H1 (cell line): ENCODE data around the gene OSBPL3. TPM values are rescaled to one million over a fixed set of nuclear protein-coding genes. Genes with fewer than 3 reads are reported as not detected.

Experiments used
- CTCF ChIA-PET: fragments of 300-600 bp; sonication (Branson Sonifier 250); formaldehyde crosslinking; loops from one replicate; lab custom pipeline; 2021; ENCODE audit not compliant: partially characterized antibody; lab: Charles Lee
- POLR2A ChIA-PET: fragments of 300-600 bp; sonication (Branson Sonifier 250); formaldehyde crosslinking; loops from one replicate; lab custom pipeline; 2021; ENCODE audit warnings: inconsistent platforms; ENCODE audit not compliant: partially characterized antibody; lab: Charles Lee
- DNase-seq, 2 experiments: peaks; one replicate each; pipeline versions ENCODE4 v3.0.0 to v3.0.0-alpha.2; 2010 to 2022; ENCODE audit warnings: low spot score in 2 of 2, low read depth in 1 of 2, mixed read lengths in 1 of 2
- FAIRE-seq: peaks from 2 replicates; lab custom pipeline; 2011; peaks lifted over from hg19 to GRCh38; lab: Jason Lieb, UNC
- H2AFZ ChIP-seq: 2 replicates; pipeline ENCODE4 v1.8.1; 2012; ENCODE audit warnings: low read length, inconsistent platforms
- H2AK5ac ChIP-seq: 2 replicates; pipeline ENCODE4 v1.6.1; 2013; ENCODE audit warnings: low read depth, low read length
- H2BK120ac ChIP-seq: replicated peaks from 2 replicates; pipeline ENCODE3; 2013; ENCODE audit warnings: low read depth, low read length, inconsistent platforms
- H2BK12ac ChIP-seq: 2 replicates; pipeline ENCODE4 v1.6.1; 2013; ENCODE audit warnings: low read depth, low read length
- H2BK15ac ChIP-seq: 2 replicates; pipeline ENCODE4 v1.6.1; 2013; ENCODE audit warnings: low read length
- H2BK20ac ChIP-seq: 2 replicates; pipeline ENCODE4 v1.6.1; 2013; ENCODE audit warnings: low read length
- H2BK5ac ChIP-seq: 2 replicates; pipeline ENCODE4 v1.6.1; 2013; ENCODE audit warnings: low read depth, low read length
- H3K14ac ChIP-seq: 2 replicates; pipeline ENCODE4 v1.6.1; 2013; ENCODE audit warnings: inconsistent platforms; ENCODE audit not compliant: insufficient read length
- H3K18ac ChIP-seq: 2 replicates; pipeline ENCODE4 v1.6.1; 2013; ENCODE audit warnings: low read length; ENCODE audit errors: extremely low read depth
- H3K23ac ChIP-seq: 2 replicates; pipeline ENCODE4 v1.6.1; 2013; ENCODE audit warnings: inconsistent platforms; ENCODE audit not compliant: insufficient read length
- H3K23me2 ChIP-seq: 2 replicates; pipeline ENCODE4 v1.6.1; 2013; ENCODE audit warnings: low read depth, low read length
- H3K27ac ChIP-seq: 2 replicates; pipeline ENCODE4 v1.6.1; 2011; ENCODE audit warnings: low read depth, low read length, inconsistent platforms
- H3K27me3 ChIP-seq, 4 experiments: replicated peaks in 1 of 4; 1 replicate in 1 of 4; 2 replicates in 3 of 4; pipeline versions ENCODE4 v1.6.1 to v1.8.1; 2011 to 2013; ENCODE audit warnings: low read length in 3 of 4, mild to moderate bottlenecking in 3 of 4, inconsistent platforms in 2 of 4, mixed read lengths in 2 of 4, moderate library complexity in 1 of 4; ENCODE audit not compliant: control insufficient read depth in 3 of 4, insufficient read depth in 3 of 4; ENCODE audit errors: extremely low read depth in 1 of 4
- H3K36me3 ChIP-seq, 4 experiments: 2 replicates each; pipeline versions ENCODE4 v1.6.1 to v1.8.1; 2011 to 2013; ENCODE audit warnings: mild to moderate bottlenecking in 4 of 4, low read length in 3 of 4, moderate library complexity in 2 of 4, control low read depth in 1 of 4, inconsistent platforms in 1 of 4; ENCODE audit not compliant: insufficient read depth in 4 of 4, control insufficient read depth in 2 of 4
- H3K4ac ChIP-seq: replicated peaks from 2 replicates; pipeline ENCODE3; 2013; ENCODE audit warnings: low read length, low read depth, mixed read lengths, inconsistent platforms; ENCODE audit not compliant: insufficient read length
- H3K4me1 ChIP-seq, 4 experiments: replicated peaks in 1 of 4; 1 replicate in 1 of 4; 2 replicates in 3 of 4; pipeline versions ENCODE4 v1.6.1 to v1.8.1; 2011 to 2013; ENCODE audit warnings: low read length in 3 of 4, inconsistent platforms in 2 of 4, mixed read lengths in 1 of 4; ENCODE audit not compliant: insufficient read depth in 4 of 4, control insufficient read depth in 3 of 4
- H3K4me2 ChIP-seq, 2 experiments: 2 replicates each; pipeline versions ENCODE4 v1.6.1 to v1.8.1; 2011 to 2013; ENCODE audit warnings: low read depth in 2 of 2, low read length in 2 of 2, control low read depth in 1 of 2, inconsistent platforms in 1 of 2, mild to moderate bottlenecking in 1 of 2; ENCODE audit not compliant: insufficient read depth in 1 of 2
- H3K4me3 ChIP-seq, 4 experiments: fragments of 200-600, 300-600 bp in 1 of 4; sonication (generic), shearing (Covaris generic), sonication (Bioruptor Twin) in 1 of 4; 2 replicates each; pipeline versions ENCODE4 v1.5.1 to v1.8.1; 2011 to 2016; ENCODE audit warnings: low read length in 4 of 4, low read depth in 3 of 4, control low read depth in 2 of 4, inconsistent platforms in 2 of 4, mild to moderate bottlenecking in 2 of 4, mixed read lengths in 1 of 4, moderate library complexity in 1 of 4; ENCODE audit not compliant: insufficient read depth in 2 of 4; ENCODE audit errors: extremely low read depth in 1 of 4
- H3K56ac ChIP-seq: replicated peaks from 2 replicates; pipeline ENCODE3; 2013; ENCODE audit warnings: low read depth, mild to moderate bottlenecking, mixed read lengths, low read length, inconsistent platforms; ENCODE audit not compliant: insufficient read length
- H3K79me1 ChIP-seq: 2 replicates; pipeline ENCODE4 v1.6.1; 2013; ENCODE audit warnings: low read depth, low read length, control low read depth
- H3K79me2 ChIP-seq, 2 experiments: 2 replicates each; pipeline versions ENCODE4 v1.6.1 to v1.8.1; 2012 to 2013; ENCODE audit warnings: low read length in 2 of 2, mild to moderate bottlenecking in 2 of 2, inconsistent platforms in 1 of 2; ENCODE audit not compliant: insufficient read depth in 2 of 2, control insufficient read depth in 1 of 2
- H3K9ac ChIP-seq, 4 experiments: replicated peaks in 1 of 4; 1 replicate in 1 of 4; 2 replicates in 3 of 4; pipeline versions ENCODE4 v1.6.1 to v1.8.1; 2011 to 2013; ENCODE audit warnings: low read depth in 3 of 4, low read length in 3 of 4, control low read depth in 2 of 4, mild to moderate bottlenecking in 2 of 4, moderate library complexity in 2 of 4, inconsistent platforms in 1 of 4; ENCODE audit errors: extremely low read depth in 1 of 4
- H3K9me3 ChIP-seq, 2 experiments: 2 replicates each; pipeline versions ENCODE4 v1.6.1 to v1.8.1; 2012 to 2013; ENCODE audit warnings: mild to moderate bottlenecking in 2 of 2, moderate library complexity in 2 of 2, control low read depth in 1 of 2, inconsistent platforms in 1 of 2, low read depth in 1 of 2, low read length in 1 of 2, mixed read lengths in 1 of 2; ENCODE audit not compliant: insufficient read depth in 2 of 2
- H4K20me1 ChIP-seq, 2 experiments: replicated peaks in 1 of 2; 2 replicates each; pipeline versions ENCODE3 to v1.8.1; 2011 to 2013; ENCODE audit warnings: inconsistent platforms in 2 of 2, low read length in 2 of 2, mild to moderate bottlenecking in 1 of 2; ENCODE audit not compliant: insufficient read depth in 2 of 2, control insufficient read depth in 1 of 2
- H4K5ac ChIP-seq: 2 replicates; pipeline ENCODE4 v1.6.1; 2013; ENCODE audit warnings: low read length, low read depth, mixed read lengths, inconsistent platforms; ENCODE audit not compliant: insufficient read length
- H4K8ac ChIP-seq: 2 replicates; pipeline ENCODE4 v1.8.0; 2013; ENCODE audit warnings: mild to moderate bottlenecking, moderate library complexity, low read length, inconsistent platforms; ENCODE audit not compliant: insufficient read depth; ENCODE audit errors: extremely low read depth
- H4K91ac ChIP-seq: replicated peaks from 2 replicates; pipeline ENCODE3; 2013; ENCODE audit warnings: low read length, mixed read lengths, inconsistent platforms; ENCODE audit not compliant: insufficient read length
- BCL11A ChIP-seq, 2 experiments: IDR thresholded peaks; one replicate each; pipeline ENCODE4 v1.6.1; 2011; ENCODE audit warnings: low read depth in 2 of 2, low read length in 2 of 2, mild to moderate bottlenecking in 2 of 2
- CREB1 ChIP-seq: IDR thresholded peaks from 2 replicates; pipeline ENCODE4 v1.6.1; 2012; ENCODE audit warnings: inconsistent platforms
- HDAC2 ChIP-seq, 2 experiments: fragments of 300-600 bp in 1 of 2; sonication (generic) in 1 of 2; IDR thresholded peaks; 2 replicates each; pipeline ENCODE4 v1.6.1; 2011 to 2012; ENCODE audit warnings: low read depth in 2 of 2, low read length in 2 of 2, mild to moderate bottlenecking in 2 of 2, moderate library complexity in 2 of 2, borderline replicate concordance in 1 of 2, inconsistent platforms in 1 of 2
- JUND ChIP-seq: IDR thresholded peaks from 2 replicates; pipeline ENCODE4 v1.6.1; 2011; ENCODE audit warnings: mild to moderate bottlenecking, improper control_type of control experiment, low read length
- KDM1A ChIP-seq: fragments of 200-600, 300-600 bp; sonication (generic); IDR thresholded peaks from 2 replicates; pipeline ENCODE4 v1.7.1; 2016; ENCODE audit warnings: mild to moderate bottlenecking, low read length, borderline replicate concordance
- POLR2AphosphoS5 ChIP-seq: IDR thresholded peaks from 2 replicates; pipeline ENCODE4 v1.6.1; 2011; ENCODE audit warnings: low read depth, low read length
- SAP30 ChIP-seq: fragments of 300-600 bp; sonication (generic); IDR thresholded peaks from 2 replicates; pipeline ENCODE4 v1.7.1; 2012; ENCODE audit warnings: low read length, moderate library complexity, mild to moderate bottlenecking, inconsistent platforms; ENCODE audit not compliant: insufficient read depth, insufficient replicate concordance
- SIN3A ChIP-seq, 2 experiments: IDR thresholded peaks in 1 of 2; conservative IDR thresholded peaks in 1 of 2; 2 replicates each; pipeline ENCODE4 v1.6.1; 2011 to 2012; ENCODE audit warnings: low read length in 2 of 2, improper control_type of control experiment in 1 of 2, low read depth in 1 of 2, mild to moderate bottlenecking in 1 of 2
- SRF ChIP-seq: IDR thresholded peaks from 2 replicates; pipeline ENCODE4 v1.6.1; 2011; ENCODE audit warnings: mild to moderate bottlenecking, low read depth, low read length, moderate library complexity
- TBP ChIP-seq: IDR thresholded peaks from 2 replicates; pipeline ENCODE4 v1.6.1; 2011; ENCODE audit warnings: low read depth, low read length, improper control_type of control experiment
- TCF12 ChIP-seq: IDR thresholded peaks from 2 replicates; pipeline ENCODE4 v1.6.1; 2011; ENCODE audit warnings: low read depth, mild to moderate bottlenecking, low read length
- WGBS, 2 experiments: shearing (Covaris generic) in 1 of 2; methylation state at CpG; one replicate each; pipeline versions ENCODE4 v1.1.6 to v1.1.7; 2013 to 2015; ENCODE audit warnings: low lambda C conversion rate in 2 of 2, mixed read lengths in 2 of 2, inconsistent platforms in 1 of 2, low coverage in 1 of 2, missing lambda C conversion rate in 1 of 2; ENCODE audit not compliant: insufficient replicate concordance in 2 of 2, insufficient coverage in 1 of 2, insufficient read length in 1 of 2; ENCODE audit errors: extremely low coverage in 1 of 2, missing lambda C conversion rate in 1 of 2; 5-methylcytosine and 5-hydroxymethylcytosine counted together
- polyA plus RNA-seq, 7 experiments: library from polyadenylated mRNA; depleted of rRNA in 3 of 7; stranded (reverse) in 5 of 7; unstranded in 2 of 7; fragments of >200 nt in 5 of 7; fragments of 200-250 nt in 2 of 7; gene quantifications; 1 replicate in 5 of 7; 2 replicates in 1 of 7; 4 replicates in 1 of 7; pipeline versions ENCODE4 v1.2.1 to v1.2.3, GENCODE V29; 2011 to 2013; ENCODE audit warnings: missing spikeins in 2 of 7, mixed read lengths in 2 of 7
- total RNA-seq: library from RNA; stranded (reverse); fragmentation: NEBNext Ultra II Directional; extraction: Animal tissue kit (Norgen Biotek cat#: 25700); gene quantifications from 2 replicates; pipeline ENCODE4 v1.2.1, GENCODE V29; 2021

OSBPL3 gene
- total and polyA plus RNA-seq, 2 of the 8 experiments (the other 6 are each of a cell fraction or from before 2014, with no cell fraction given), result 2.8 to 13.9 TPM

DNA sequence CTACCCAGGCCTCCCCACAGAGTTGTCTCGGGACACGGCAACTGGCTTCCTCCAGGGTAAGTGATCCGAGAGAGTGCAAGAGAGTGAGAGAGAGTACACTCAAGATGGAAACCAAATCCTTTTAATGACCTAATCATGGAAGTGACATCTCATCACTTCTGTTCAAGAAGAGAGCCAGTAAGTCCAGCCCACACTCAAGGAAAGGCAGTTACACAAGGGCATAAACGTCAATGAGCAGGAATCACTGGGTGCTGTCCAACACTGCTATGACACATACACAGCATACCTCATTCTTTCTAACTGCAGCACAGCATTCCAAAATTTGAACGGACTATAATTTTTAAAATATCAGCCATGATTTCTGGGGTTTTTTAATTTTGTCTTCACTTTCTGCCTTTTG, 29.3 kb upstream of the OSBPL3 start:
- 93% methylated on average over 5 of the region's 5 CpGs; no CpG with 5 or more reads in 1 of the 2 experiments for WGBS, 2 experiments
- no peak for TF ChIP-seq TBP
- no peak for TF ChIP-seq POLR2AphosphoS5
- no peak for TF ChIP-seq JUND
- TF ChIP-seq SIN3A (conservative IDR thresholded peaks at IDR 0.05 in 1 of 2, IDR thresholded peaks at IDR 0.05 in 1 of 2; ENCODE audit: low read depth in 1 of 2, low read length in 2 of 2), result no peak
- TF ChIP-seq HDAC2 (IDR thresholded peaks at IDR 0.05; ENCODE audit: borderline replicate concordance in 1 of 2, low read depth in 2 of 2, low read length in 2 of 2), result no peak
- TF ChIP-seq BCL11A (IDR thresholded peaks at IDR 0.05; ENCODE audit: low read depth in 2 of 2, low read length in 2 of 2), result no peak
- TF ChIP-seq CREB1, result no peak
- TF ChIP-seq SRF, result no peak
- no peak for TF ChIP-seq KDM1A
- TF ChIP-seq TCF12, result no peak
- no peak for TF ChIP-seq SAP30
- no peak overlapping the region for H2BK5ac ChIP-seq

More for the DNA sequence above, 29.3 kb upstream of the OSBPL3 start:
- Histone ChIP-seq H3K4ac (no peak overlapping the region), H2AFZ (no peak overlapping the region), H3K9ac (no peak overlapping the region), H2BK20ac (no peak overlapping the region), H4K5ac (no peak overlapping the region), H3K56ac (no peak overlapping the region), H3K36me3 (no peaks in the 10 kb centered on the region), H2BK12ac (no peak overlapping the region), H3K79me1 (no peaks in the 10 kb centered on the region), H3K14ac (no peak overlapping the region), H2BK15ac (no peak overlapping the region), H3K4me2 (no peak overlapping the region), H3K18ac (no peak overlapping the region), H4K8ac (no peak overlapping the region), H3K27ac (no peak overlapping the region), H3K23ac (no peak overlapping the region), H3K79me2 (no peaks in the 10 kb centered on the region), H2BK120ac (no peak overlapping the region), H3K9me3 (0 out of 4 replicates have a peak, but pooled peaks cover 0 to 4% of the 10 kb centered on the region in 2 experiments), H3K27me3 (no peaks in the 10 kb centered on the region), H2AK5ac (no peak overlapping the region), H4K91ac (no peak overlapping the region), H3K23me2 (no peaks in the 10 kb centered on the region), H3K4me3 (no peak overlapping the region), H4K20me1 (no peaks in the 10 kb centered on the region), H3K4me1 (peaks cover 0 to 4% (median 0%) of the 10 kb centered on the region in 4 experiments; a peak in 3 of 7 replicates)
- ChIA-PET CTCF (interaction anchor here (1.2 kb wide), 2 partner anchors 17 to 113 kb away, joined by 3 to 4 read pairs; no protein-coding TSS in a partner anchor), POLR2A (no interaction called here)
- DNase-seq (no peak), FAIRE-seq (no peak)
